Hepatocyte (in vitro differentiated cells): ENCODE data around the gene CNFN.

ENCODE experiments used
- CTCF ChIP-seq: fragments of 200-600 bp; sonication (generic); IDR thresholded peaks from 2 replicates; pipeline ENCODE4 v1.5.1; 2016; ENCODE audit warnings: antibody characterized with exemption, mild to moderate bottlenecking; ENCODE audit not compliant: poor library complexity
- EZH2 ChIP-seq: fragments of 200-600 bp; sonication (generic); IDR thresholded peaks from 2 replicates; pipeline ENCODE4 v1.6.1; 2016; ENCODE audit warnings: antibody characterized with exemption, mild to moderate bottlenecking, borderline replicate concordance
- EZH2phosphoT487 ChIP-seq: fragments of 200-600 bp; sonication (generic); IDR thresholded peaks from one replicate; pipeline ENCODE4 v1.6.1; 2018; ENCODE audit warnings: antibody characterized with exemption, mild to moderate bottlenecking, low read depth, moderate library complexity; ENCODE audit not compliant: unreplicated experiment, severe bottlenecking

GRCh38 chr19:42421101-42421500 lies 31.0 kb upstream of the CNFN start:
- no peak for TF ChIP-seq CTCF
- no peak for TF ChIP-seq EZH2phosphoT487
- TF ChIP-seq EZH2, result no peak
